DMS79 (cell line): ENCODE results near the gene SH3BGR.

Experiments used
- DNase-seq: peaks from one replicate; lab custom pipeline; 2025; lab: John Stamatoyannopoulos, UW

Gene SH3BGR

DNA sequence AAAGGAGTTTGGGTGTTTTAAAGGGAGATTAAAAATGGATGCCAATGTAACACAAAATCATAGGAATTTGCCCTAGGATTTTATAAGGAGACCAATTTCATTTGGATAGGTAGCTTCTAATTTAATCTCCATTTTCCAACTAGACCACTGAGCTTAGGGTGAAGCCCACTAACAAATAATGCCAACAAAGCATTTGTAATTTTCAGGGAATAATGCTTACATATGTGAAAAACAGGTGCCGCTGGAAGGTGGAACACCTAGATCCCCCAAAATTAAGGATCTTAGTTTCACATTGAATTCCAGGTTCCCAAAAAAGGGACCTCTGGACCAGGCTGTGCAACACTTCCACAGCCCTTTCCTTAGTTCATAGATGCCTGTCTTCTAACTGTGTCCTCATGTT lies 94.8 kb downstream of the SH3BGR start:
- DNase-seq: no peak

DNA sequence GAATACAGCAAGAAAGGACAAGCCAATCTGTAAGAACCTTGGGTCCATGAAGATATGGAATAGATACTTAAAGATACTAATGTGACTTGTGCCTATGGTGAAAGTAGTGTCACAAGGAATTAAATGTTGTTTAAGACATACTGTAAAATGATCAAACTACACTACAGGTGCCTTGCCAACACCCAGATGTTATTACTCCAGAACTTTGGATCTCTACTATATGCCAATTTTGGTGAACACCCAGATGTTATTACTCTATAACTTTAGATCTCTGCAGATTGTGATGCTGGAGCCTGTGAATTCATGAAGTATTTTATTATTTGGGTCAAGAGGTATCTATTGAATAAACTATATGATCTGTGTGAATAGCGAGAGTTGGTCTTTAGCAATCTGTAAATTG lies 101.1 kb downstream of the SH3BGR start:
- no peak for DNase-seq

DNA sequence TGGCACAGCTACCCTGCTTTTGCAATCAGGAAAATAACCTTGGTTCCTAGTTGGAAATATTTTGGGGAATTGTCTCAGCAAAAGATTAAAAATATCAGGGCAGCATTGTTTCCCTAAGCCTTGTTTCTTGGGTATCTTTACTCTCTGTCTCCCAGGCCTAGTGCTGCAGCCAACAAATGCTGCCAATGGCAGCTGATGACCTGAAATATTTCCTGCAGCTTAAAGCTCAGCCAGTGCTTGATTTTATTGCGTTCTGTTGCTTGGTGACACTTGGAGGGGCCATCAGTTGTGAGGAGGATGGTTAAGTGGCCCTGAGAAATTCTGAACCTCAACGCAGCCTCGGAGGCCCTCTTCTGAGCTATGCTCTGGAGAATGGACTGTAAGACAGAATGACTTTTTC lies 101.6 kb downstream of the SH3BGR start:
- DNase-seq: peak; percentile 54

DNA sequence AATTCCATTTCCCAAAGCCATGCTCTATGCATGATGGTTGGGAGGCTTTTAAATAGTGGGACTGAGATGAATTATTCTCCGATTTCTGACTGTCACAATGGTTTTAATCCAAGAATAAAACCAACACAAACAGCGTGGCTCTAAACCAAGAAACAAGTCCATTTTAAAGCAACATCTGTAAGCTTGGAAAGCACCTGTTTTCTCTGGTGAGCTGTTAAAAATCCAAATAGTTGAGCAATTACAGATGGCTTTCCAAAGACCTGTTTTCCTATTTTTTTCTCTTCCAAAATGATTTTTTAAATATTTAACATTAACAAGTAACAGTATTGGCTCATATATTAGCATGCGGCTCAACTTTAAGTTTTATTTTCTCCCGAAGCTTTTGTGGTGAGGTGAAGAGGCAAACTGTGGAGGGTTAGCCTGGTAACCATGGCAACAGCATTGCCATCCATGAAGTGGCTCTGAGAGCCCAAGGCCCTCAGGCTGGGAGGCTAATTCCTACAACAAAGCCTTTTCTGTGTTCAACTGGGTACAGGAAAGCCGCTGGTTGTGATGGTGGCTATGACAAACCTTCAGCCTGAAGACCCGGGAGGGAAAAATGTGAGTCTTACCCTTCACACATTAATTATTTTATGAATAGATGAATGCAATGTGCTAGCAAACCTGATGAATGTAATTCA lies 104.3 kb downstream of the SH3BGR start:
- DNase-seq: peak; percentile 90

DNA sequence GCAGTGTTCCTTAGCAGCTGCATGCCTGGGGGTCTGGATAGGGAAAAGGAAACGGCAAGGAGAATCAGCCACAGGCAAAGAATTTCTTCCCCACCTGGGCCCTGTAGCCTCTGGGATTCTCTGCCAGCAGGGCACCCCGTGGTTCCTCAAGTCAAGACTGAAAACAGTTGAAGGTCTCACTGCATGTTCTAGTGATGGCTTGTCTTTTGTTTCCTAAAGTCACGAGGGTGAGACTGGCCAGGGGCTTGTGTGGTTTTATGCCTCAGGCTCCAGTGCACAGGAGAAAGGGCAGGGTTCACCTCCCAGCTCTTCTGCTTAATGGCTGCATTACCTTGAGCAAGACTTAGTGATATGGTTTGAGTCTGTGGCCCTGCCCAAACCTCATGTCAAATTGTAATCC lies 107.7 kb downstream of the SH3BGR start:
- DNase-seq: no peak

DNA sequence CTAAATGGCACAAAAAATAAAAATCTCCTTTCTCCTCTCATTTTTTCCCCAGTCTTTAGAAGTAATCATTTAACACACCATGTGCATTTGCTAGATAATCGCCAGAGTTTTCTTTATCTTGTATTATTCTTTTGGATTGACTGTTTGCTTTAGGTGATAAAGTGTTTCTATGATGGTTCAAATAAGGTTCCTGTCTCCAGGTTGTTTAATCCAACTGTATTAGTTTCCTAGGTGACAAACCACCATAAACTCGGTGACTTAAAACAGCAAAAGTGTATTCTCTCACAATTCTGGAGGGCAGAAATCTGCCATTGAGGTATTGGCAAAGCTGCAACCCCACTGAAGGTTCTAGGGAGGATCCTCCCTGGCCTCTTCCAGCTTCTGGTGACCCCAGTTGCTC lies 109.4 kb downstream of the SH3BGR start:
- no peak for DNase-seq

DNA sequence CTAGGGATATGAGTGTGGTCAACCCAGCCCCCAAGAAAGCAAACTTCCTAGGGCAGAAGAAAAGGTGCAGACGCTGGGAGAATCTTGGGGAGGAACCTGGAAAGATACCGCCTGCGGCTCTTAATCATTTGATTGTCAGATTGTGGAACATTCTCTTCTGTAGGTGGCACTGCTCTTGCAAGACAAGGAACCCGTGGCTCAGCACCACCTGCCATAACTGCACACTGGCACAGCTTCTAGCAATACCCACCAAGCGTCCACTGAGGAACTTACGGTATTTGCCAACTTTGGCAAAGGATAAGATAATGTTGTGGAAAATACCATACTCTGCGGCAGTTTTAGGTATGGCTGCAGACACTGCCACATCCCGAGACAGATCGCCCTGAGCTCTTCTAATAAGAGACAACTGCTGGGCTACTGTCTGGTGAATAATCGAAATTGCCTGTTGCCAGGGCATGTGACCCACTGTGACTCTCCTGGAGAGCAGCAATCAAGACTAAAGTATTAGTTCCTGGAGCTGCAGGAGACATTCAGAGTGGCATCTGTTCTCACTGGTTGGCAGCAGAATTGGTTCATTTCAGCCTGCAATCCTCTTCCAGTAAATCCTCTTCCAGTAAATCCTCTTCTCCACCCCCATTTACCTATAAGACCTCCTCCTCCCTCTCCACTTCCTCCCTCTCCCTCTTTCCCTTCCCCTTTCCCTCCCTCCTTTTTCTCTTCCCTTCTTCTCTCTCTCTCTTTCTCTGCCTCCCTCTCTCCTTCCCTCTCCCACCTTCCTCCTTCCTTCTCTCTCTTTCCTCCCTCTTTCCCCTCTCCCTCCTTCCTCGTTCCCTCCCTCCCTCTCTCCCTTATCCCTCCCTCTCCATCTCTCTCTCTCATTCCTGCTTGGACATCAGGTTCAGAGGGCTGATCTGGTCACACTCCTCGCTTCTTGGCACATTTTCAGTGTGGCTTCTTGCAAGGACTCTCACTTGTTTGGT lies 111.3 kb downstream of the SH3BGR start:
- DNase-seq: no peak

DNA sequence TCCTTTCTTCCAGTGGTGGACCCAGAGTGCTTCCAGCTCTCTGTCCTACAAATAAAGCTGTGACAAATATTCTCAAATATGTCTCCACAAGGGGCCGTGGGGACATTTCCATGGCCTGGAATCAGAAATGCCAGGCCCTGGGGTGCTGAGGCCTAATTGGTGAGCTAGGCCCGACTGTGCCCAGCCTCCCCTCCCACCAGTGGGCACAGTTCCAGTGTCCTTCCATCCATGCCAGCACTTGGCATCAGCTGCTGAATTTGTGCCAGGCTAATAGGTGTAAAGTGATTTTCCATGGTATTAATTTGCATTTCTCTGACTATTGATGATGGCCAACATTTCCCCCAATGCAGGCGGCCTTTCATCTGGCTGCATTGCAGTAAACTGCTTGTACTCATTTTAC lies 112.4 kb downstream of the SH3BGR start:
- DNase-seq: peak; percentile 56
